Osteoblast (primary cell): Measurements from ENCODE around the gene ELOVL5. TPM values are rescaled to one million over a fixed set of nuclear protein-coding genes. Genes with fewer than 3 reads are reported as not detected.

Experiments used
- DNase-seq: peaks from one replicate; pipeline ENCODE4 v3.0.0; 2011; ENCODE audit warnings: low spot score, mixed read lengths; ENCODE audit not compliant: insufficient read length; ENCODE audit errors: missing footprints
- H2AFZ ChIP-seq: 2 replicates; pipeline ENCODE4 v1.6.0; 2011; ENCODE audit warnings: mild to moderate bottlenecking, low read length
- H3K27ac ChIP-seq: 2 replicates; pipeline ENCODE4 v1.5.1; 2011; ENCODE audit warnings: mild to moderate bottlenecking, low read depth, low read length, moderate library complexity
- H3K27me3 ChIP-seq: 2 replicates; pipeline ENCODE4 v1.6.0; 2012; ENCODE audit warnings: mild to moderate bottlenecking, control low read depth, inconsistent platforms, low read length, moderate library complexity; ENCODE audit not compliant: insufficient read depth
- H3K36me3 ChIP-seq: 2 replicates; pipeline ENCODE4 v1.5.1; 2011; ENCODE audit warnings: mild to moderate bottlenecking, low read length, control low read depth, moderate library complexity; ENCODE audit not compliant: insufficient read depth
- H3K4me1 ChIP-seq: 2 replicates; pipeline ENCODE4 v1.5.1; 2011; ENCODE audit warnings: mild to moderate bottlenecking, low read length, control low read depth, moderate library complexity; ENCODE audit not compliant: insufficient read depth
- H3K4me2 ChIP-seq: 2 replicates; pipeline ENCODE4 v1.6.0; 2011; ENCODE audit warnings: mild to moderate bottlenecking, low read length; ENCODE audit not compliant: insufficient read depth
- H3K4me3 ChIP-seq: fragments of 200-600 bp; sonication (generic); 3 replicates; pipeline ENCODE4 v1.5.1; 2012; ENCODE audit warnings: mild to moderate bottlenecking, low read length, inconsistent platforms; ENCODE audit not compliant: insufficient read depth
- H3K79me2 ChIP-seq: 2 replicates; pipeline ENCODE4 v1.6.0; 2012; ENCODE audit warnings: mild to moderate bottlenecking, low read length, control low read depth, inconsistent platforms; ENCODE audit not compliant: insufficient read depth
- H3K9me3 ChIP-seq: 2 replicates; pipeline ENCODE4 v1.5.1; 2011; ENCODE audit warnings: low read depth, low read length, control low read depth
- H4K20me1 ChIP-seq: 2 replicates; pipeline ENCODE4 v1.6.0; 2012; ENCODE audit warnings: mild to moderate bottlenecking, low read length, control low read depth; ENCODE audit not compliant: insufficient read depth
- CTCF ChIP-seq: IDR thresholded peaks from 2 replicates; pipeline ENCODE4 v1.5.1; 2011; ENCODE audit warnings: mild to moderate bottlenecking, low read depth, low read length, moderate library complexity; ENCODE audit errors: extremely low read depth
- total RNA-seq: library from RNA; depleted of rRNA; stranded (reverse); fragments of >200 nt; gene quantifications from 2 replicates; pipeline ENCODE4 v1.2.3, GENCODE V29; 2012

The ELOVL5 gene
- total RNA-seq, 1 donor, result 75.3 TPM

GRCh38 chr6:53263917-53264316 lies 84.8 kb downstream of the ELOVL5 start:
- Histone ChIP-seq H4K20me1 (no peaks in the 10 kb centered on the region), H3K27ac (peak overlapping the region; percentile 88), H3K4me1 (peaks cover 19% of the 10 kb centered on the region), H3K27me3 (no peaks in the 10 kb centered on the region), H3K4me2 (peak overlapping the region; percentile 47), H3K4me3 (peak overlapping the region; percentile 15), H3K79me2 (no peaks in the 10 kb centered on the region), H3K9me3 (no peaks in the 10 kb centered on the region), H2AFZ (peak overlapping the region; percentile 32), H3K36me3 (peaks cover 37% of the 10 kb centered on the region)
- TF ChIP-seq CTCF, result no peak
- peak; percentile 88 for DNase-seq

- H3K79me2 ChIP-seq, result no peaks in the 10 kb centered on the region
- TF ChIP-seq CTCF, result no peak
Measured at GRCh38 chr6:53259860-53260580, 88.7 kb downstream of the ELOVL5 start.

DNA sequence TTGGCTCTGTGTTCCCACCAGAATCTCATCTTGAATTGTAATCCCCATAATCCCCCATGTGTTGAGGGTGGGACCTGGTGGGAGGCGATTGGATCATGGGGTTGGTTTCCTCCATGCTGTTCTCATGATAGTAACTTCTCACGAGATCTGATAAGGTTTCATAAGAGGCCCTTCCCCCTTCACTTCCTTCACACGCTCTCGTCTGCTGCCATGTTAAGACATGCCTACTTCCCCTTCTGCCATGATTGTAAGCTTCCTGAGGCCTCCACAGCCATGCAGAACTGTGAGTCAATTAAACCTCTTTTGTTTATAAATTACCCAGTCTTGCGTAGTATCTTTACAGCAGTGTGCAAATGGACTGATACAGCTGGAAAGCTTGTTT lies 90.0 kb downstream of the ELOVL5 start:
- TF ChIP-seq CTCF, result no peak
- Histone ChIP-seq H3K9me3 (no peaks in the 10 kb centered on the region), H3K27me3 (no peaks in the 10 kb centered on the region), H2AFZ (no peak overlapping the region), H3K36me3 (peaks cover 18% of the 10 kb centered on the region), H4K20me1 (no peaks in the 10 kb centered on the region), H3K4me1 (peaks cover 5% of the 10 kb centered on the region), H3K27ac (no peak overlapping the region), H3K79me2 (no peaks in the 10 kb centered on the region), H3K4me2 (no peak overlapping the region), H3K4me3 (no peak overlapping the region)
- DNase-seq, result no peak

More at GRCh38 chr6:53259860-53260580, 88.7 kb downstream of the ELOVL5 start:
- Histone ChIP-seq H4K20me1 (no peaks in the 10 kb centered on the region), H2AFZ (no peak overlapping the region), H3K4me2 (no peak overlapping the region), H3K4me1 (peaks cover 18% of the 10 kb centered on the region), H3K27ac (no peak overlapping the region), H3K27me3 (no peaks in the 10 kb centered on the region), H3K36me3 (peaks cover 18% of the 10 kb centered on the region), H3K4me3 (no peak overlapping the region), H3K9me3 (no peaks in the 10 kb centered on the region)
- no peak for DNase-seq

DNA sequence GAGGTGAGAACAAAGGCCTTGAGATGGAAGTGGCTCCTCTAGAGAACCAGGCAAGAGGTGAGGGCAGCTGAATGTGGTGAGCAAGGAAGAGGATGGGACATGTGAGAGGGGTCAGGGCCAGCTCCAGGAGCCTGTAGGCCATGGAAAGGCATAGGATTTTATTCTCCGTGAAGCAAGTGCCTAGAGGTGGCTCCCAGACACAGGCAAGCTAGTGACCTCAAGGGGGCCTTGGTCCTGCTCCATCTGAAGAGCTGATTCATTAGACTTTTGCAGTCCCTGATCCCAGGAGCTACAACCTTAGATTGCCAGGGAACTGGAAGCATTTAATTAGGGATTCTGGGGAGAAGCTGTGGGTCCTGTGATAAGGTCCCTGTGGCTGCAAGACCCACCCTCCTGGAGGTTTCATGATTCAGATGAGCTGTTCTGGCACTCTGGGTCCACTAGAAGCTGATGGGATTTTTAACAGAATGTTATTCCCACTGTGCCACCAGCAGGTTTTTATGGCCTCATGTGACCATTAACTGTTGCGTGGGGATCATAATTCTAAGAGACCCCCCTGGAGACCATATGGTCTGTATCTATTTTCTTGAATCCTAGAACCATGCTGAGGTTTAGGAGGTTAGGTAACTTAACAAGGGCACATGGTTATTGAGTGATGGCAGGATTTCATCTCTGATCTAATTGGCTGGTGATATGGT lies 90.5 kb downstream of the ELOVL5 start:
- Histone ChIP-seq H3K27ac (no peak overlapping the region), H3K4me2 (no peak overlapping the region), H3K36me3 (peaks cover 18% of the 10 kb centered on the region), H4K20me1 (no peaks in the 10 kb centered on the region), H3K27me3 (no peaks in the 10 kb centered on the region), H3K79me2 (no peaks in the 10 kb centered on the region), H3K4me3 (no peak overlapping the region), H2AFZ (no peak overlapping the region), H3K4me1 (no peaks in the 10 kb centered on the region), H3K9me3 (no peaks in the 10 kb centered on the region)
- no peak for TF ChIP-seq CTCF
- no peak for DNase-seq
